ENCODE results near the gene ACTMAP.
A peak's percentile ranks its signal among the peaks of the same experiment; 100 is the strongest.

Gene ACTMAP

DNA sequence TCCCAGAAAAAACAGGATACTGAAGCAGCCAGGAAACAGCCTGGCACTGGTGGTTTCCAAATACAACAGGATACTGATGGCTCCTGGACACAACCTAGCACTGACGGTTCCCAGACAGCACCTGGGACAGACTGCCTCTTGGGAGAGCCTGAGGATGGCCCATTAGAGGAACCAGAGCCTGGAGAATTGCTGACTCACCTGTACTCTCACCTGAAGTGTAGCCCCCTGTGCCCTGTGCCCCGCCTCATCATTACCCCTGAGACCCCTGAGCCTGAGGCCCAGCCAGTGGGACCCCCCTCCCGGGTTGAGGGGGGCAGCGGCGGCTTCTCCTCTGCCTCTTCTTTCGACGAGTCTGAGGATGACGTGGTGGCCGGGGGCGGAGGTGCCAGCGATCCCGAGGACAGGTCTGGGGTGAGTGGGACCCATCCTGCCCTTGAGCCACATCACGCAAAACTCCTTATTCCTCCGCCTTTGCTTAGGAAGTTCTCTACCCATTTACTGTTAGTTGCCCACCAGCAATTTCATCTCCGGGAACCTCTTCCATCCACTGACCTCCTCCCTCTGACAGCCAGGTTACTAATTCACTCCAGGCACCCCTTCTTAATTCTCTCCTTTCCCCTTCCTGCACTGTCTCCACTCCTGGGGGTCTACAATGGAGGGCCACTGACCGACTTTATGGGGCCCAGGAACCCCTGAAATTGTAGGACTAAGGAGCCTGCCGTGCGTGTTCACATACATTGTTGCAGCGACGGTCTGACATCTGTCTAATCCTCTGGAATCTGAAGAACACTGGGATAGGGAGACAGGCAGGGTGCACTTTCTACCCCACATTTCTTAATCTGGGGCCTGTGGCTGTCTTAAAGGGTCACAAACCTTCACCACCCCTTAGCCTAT is 32.1 kb downstream of the ACTMAP start:
- peak; percentile 34 for DNase-seq

DNA sequence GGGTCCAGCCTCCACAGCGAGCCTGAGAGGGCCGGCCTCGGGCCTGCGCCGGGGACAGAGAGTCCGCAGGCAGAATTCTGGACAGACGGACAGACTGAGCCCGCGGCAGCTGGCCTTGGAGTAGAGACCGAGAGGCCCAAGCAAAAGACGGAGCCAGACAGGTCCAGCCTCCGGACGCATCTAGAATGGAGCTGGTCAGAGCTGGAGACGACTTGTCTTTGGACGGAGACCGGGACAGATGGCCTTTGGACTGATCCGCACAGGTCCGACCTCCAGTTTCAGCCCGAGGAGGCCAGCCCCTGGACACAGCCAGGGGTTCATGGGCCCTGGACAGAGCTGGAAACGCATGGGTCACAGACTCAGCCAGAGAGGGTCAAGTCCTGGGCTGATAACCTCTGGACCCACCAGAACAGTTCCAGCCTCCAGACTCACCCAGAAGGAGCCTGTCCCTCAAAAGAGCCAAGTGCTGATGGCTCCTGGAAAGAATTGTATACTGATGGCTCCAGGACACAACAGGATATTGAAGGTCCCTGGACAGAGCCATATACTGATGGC is 32.9 kb downstream of the ACTMAP start:
- DNase-seq = no peak

DNA sequence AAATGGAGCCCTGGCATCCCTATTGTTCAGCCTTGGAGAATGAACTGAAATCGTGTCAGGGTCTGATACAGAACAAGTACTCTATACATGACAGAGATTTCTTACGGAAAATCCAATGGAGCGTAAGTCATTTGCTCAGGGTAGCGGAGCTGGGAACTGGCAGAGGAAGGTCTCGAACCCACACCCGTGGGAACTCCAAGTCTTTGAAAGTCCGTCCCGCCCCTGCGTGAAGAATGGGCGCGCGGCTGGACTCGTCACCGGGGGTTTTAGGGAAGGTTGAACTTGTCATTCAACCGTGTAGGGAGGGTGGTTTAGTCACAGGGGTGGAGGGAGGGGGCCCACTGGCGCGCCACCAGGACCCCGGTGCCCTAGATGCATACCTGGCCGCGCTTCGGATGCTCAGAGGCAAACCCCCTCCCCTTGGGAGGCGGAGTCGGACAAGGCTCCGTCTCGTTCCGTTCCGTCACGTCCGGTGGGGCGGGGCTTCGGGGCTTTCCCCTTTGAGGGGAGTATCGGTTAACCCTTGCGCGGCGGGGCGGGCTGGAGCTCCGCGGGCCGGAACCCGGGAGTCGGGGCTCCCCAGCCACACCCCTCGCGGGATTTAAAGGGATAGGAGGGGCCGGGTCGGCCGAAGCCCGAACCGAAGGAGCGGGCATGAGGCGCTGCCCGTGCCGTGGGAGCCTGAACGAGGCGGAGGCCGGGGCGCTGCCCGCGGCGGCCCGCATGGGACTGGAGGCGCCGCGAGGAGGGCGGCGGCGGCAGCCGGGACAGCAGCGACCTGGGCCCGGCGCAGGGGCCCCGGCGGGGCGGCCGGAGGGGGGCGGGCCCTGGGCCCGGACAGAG is 33.6 kb downstream of the ACTMAP start, which contains the start of the genes COQ8B and ITPKC:
COQ8B (minus strand) TSS at position 405 of the 843 bp plus-strand sequence. CDS start 2,254 bp downstream, outside the sequence.
ITPKC (plus strand) TSS at position 631 of the 843 bp plus-strand sequence; CDS start at position 655, 24 bp downstream.
- DNase-seq = peak; percentile 98

DNA sequence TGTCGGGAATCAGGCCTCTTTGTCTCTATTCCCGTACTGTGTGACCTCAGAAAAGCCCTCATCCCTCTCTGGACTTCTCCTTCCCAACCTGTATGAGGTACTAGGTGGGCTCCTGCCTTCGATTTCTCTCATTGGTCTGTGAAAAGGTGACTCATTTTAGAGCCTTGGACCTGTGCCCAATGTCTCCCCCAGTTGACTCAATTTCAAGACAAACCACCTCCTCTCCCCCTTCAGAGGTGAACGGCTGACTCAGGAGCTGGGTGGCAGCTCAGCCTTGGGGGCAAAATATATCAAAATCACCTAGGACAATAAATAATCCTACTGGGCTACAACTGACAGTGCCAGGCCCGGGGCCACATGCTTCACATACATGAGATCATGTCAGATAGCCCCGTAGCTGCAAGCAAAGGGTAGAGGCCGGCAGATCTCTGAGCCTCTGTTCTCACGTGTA is 34.2 kb downstream of the ACTMAP start:
- peak; percentile 62 for DNase-seq

DNA sequence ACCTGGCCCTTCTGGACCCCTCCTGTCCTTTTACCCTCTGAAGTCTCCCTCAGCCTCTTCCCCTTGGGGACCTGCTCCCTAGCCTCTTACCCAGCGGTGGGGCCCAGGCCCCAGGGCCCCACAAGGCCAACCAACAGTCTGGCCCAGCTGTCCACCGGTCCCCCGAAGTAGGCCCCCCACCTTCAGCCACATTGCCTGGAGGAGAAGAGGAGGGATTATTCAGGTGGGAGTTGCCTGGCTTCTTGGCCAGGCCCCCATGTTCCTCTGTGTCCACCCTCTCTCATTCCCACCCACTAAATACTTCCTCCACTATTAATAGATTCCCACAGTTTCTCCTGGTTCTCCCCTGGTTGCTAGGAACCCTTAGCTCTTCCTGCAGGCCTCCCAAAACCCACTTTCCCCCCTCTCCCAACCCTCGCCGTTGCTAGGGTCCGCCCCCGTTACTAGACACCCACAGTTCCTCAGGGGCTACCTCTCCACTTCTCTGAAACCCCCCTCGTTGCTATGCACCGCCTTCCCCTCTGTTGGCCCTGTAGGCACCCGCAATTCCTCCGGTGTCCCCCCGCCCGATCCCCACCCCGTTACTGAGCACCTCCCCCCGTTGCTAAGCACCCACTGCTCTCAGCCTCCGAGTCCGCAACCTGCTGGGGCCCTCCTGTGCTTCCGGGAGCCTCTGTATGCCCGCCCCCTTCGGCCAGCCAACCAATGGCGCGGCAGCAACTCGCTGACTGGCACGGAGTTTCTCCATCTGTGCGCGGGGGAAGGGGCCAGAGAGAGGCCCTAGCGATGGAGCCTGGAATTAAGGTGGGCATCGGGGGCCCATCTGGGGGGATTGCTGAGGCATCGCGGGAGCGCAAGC is 35.6 kb downstream of the ACTMAP start:
- peak; percentile 96 for DNase-seq

DNA sequence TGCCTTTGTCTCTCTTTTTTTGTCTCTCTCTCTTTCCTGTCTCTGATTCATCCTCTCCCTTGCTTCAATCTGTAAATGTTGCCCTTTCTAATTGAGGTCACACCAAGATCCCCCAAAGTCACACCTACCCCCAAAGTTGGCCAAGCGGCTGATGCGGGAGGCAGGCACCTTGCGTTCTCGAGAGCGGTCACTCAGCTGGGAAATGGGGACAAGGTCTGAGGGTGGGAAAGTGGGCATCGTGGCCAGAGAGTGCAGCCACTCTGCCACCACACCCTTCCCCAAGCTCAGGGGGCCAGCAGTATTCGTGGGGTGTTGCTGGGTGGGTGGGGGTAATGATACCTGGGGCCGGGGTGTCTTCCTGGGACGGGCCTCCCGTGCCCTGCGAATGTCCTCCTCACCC is 36.3 kb downstream of the ACTMAP start:
- no peak for DNase-seq

DNA sequence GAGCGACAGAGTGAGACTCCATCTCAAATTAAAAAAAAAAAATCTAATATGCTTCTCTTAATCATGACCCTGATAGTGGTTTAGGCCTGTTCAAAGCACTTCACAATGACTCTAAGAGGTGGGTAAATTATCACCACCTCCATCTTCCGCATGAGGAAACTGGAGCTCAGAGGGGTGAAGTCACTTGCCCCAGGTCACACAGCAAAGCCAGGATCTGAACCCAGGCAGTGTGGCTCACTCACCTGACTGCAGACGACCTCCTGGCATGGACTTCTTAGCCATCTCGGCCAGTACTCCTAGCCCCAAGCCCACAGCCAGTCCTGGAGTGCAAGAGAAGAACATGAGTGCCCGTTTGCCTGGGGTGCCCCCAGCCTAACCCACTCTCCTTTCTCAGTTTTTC is 40.5 kb downstream of the ACTMAP start:
- DNase-seq = no peak

DNA sequence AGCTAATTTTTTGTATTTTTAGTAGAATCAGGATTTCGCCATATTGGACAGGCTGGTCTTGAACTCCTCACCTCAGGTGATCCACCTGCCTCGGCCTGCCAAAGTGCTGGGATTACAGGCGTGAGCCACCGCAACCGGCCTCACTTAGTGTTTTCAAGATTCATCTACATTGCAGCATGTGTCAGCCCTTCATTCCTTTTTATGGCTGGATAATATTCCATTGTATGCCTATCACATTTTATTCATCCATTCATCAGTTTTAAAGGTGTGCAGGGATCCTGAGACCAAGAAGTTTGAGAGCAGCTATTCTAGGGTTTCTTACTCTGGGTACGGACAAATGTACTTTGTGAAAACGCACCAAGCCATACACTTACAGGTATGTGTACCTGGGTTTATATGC is 42.7 kb downstream of the ACTMAP start:
- no peak for DNase-seq

DNA sequence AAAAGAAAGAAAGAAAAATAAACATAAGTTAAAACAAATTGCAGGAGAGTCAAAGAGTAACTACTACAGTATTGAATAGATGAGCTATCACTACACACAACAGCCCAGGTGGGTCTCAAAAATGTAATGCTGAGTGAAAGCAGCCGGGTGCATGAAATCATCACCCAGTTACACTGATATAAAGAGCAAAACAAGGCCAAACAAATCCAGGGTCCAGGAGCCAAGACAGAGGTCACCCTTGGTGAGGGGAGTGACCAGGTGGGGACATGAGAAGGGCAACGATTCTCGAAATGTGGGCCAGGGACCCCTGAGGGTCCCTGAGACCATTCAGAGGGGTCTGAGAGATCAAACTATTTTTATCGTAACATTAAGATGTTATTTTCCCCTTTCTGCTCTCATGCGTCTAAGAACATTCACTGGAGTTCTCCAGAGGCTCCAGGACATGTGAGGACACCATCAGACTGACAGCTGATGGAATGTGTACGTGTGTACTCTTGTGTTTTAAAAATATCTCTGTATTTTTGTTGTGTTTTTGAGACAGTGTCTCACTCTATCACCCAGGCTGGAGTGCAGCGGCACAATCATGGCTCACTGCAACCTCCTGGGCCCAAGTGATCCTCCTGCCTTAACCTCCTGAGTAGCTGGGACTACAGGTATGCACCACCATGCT is 44.2 kb downstream of the ACTMAP start:
- DNase-seq = no peak

DNA sequence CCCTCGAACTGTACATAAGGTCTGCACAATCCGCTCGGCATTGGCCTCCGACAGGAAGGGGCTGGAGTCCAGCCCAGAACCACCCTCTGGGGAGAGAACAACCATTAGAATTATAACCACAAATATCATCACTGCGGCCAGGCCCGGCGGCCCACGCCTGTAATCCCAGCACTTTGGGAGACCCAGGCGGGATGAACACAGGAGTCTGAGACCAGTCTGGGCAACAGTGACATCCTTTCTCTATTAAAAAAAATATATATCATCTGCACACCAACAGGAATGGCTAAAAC is 45.0 kb downstream of the ACTMAP start:
- DNase-seq = no peak

DNA sequence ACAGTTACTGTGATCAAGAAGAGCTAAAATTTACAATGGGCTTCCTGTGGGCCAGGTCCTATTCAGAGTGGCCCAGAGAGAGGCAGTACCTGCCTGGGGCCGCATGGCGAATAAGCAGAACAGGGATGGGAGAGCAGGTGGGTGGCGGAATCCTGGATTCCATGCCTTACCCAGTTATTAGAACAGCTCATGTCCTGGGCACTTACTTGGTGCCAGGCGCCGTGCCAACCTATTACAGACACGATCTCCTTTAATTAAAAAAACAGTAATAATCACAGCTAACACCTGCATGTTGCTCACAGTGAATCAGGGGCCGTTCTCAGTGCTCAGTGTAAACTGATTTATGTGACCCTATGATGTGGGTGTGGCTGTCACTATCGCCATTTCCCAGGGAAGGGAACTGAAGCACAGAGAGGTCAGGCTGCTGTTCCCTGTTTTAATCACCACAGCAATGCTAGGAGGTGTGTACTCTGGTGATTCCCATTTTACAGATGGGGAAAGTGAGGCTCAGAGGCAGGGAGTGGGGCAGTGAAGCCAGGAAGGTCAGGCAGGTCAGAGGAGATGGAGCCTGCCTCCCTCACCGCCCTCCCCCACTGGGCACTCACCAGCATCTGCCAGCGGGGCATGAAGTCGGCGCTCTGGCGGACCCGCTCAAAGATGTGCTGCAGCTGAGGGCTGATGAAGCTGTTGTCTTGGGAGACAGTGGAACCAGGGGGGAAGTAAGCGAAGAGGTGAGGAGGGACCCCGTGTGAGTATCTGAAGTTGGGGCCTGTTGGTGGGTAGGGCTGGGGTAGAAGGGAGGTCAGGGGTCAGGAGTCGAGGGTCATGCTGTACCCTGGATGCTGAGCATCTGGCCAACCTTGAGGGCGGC is 45.6 kb downstream of the ACTMAP start:
- no peak for DNase-seq

DNA sequence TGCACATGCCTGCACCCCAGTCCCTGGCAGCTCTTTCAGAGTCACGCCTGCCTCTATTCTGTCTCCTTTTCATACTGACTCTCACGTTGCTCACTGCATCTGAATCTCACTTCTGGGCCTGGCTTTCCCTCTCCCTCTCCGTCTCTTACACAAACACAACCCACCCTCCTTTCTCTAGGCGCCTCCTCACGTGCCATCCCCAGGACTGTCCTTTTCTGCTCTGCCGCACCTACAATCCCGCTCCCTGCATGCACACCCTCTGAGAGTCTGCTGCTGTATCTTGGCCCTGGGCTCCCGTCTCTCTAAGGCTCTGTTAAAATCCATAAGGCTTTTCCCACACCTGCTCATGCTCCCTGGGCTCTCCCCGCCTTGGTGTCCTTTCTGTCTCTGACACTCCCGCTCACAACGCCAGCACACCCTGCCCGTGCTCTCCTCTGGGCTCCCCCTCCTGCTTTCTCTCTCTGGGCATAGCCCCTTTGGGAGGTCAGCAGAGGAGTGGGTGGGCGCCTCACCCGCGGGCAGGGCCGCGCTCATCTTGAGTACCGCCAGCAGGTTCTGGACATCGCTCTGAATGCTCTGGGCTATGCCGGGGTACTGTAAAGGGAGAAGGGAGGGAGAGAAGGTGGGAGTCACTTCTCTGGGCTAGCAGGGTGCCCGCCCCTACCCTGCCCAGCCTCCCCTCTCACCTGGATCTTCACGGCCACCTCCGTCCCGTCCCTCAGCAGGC is 47.1 kb downstream of the ACTMAP start:
- DNase-seq = no peak

DNA sequence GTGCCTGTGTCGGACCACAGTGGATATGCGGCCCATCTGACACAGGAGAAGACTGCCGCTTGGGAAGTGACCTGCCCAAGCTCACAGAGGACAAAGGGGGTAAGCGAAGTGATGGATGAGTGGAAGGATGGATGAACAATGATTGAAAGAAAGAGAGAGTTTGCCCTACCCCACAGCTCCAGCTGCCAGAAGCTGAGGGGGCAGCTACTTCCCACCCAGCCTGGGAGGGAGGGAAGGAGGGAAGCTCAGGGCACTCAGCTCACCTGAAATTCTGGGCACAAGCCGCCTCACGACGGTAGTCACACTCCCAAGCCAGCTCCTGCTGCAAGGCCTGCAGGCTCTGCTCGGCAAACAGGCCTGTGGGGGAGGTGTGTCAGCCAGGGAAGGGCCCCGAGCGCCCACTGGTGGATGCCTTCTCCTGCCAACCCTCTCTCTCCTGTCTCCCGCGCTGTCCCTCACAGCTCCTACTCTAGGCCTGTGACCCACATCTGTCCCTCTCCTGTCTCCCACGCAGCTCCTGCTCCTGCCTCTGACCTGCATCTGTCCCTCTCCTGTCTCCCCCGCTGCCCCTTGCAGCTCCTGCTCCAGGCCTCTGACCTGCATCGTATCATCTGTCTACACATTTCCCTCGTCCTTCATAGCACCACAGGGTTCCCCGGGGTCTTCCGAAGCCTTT is 47.8 kb downstream of the ACTMAP start:
- peak; percentile 54 for DNase-seq

DNA sequence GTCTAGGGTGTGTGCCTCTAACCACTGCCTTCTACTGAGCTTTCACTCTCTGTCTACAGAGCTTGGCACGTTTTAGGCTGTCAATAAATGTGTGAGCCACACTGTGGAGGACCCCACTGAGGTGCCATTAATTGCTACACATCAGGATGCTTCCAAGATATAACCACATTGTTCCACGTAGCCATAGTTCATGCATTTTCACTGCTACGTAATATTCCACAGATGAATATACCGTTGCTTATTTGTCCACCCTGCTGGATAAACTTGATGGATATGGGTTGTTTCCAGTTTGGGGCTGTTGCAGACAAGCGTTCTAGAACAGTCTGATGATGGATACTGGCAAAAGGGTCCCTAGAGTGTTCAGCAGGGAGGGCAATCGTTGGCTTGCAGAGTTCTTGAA is 48.5 kb downstream of the ACTMAP start:
- no peak for DNase-seq

DNA sequence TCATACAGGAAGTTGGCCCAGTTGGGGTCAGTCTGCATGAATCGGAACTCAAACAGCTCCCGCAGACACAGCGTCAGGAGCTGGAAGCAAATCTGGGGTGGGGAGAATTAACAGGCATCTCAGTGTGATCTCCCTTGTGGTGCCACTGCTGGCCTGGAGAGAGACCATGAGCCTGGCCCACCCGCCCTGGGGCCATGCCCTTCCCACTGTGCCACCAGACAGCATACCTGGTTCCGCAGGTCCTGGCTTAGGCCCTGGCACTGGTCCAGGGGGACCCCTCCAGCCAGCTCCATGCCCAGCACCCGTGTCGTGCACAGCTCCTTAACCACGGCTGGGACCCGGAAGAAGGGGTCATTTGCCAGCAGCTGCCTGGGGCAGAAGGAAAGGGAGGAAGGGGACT is 50.2 kb downstream of the ACTMAP start:
- no peak for DNase-seq

DNA sequence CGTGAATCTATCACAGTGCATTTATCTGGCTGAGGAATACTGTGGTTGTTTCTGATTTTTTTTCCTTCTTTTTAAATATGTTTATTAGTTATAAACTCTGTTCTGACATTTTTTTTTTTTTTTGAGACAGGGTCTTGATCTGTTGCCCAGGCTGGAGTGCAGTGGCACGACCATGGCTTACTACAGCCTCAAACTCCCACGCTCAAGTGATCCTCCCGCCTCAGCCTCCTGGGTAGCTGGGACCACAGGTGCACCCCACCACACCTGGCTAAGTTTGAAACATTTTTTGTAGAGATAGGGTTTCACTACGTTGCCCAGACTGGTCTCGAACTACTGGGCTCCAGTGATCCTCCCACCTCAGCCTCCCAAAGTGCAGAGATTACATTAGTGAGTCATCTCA is 53.3 kb downstream of the ACTMAP start:
- no peak for DNase-seq

DNA sequence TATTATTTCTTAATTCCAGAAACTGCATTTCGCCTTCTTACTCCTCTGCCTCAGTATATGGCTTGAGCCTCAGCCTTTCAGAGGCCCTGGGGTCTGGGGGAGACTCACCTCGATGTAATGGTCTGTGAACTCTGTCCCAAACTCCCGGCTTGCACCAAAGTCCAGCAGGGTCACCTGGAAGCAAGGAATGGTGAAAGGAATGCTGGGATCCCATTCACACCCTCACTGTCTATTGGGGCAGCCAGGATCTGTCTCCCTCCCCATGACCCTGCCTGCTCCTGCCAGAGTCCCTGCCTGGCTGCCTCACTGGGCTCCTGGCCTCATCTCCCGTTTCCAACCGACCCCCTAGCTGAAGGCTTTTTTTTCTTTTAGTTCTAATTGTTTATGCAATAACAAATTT is 54.4 kb downstream of the ACTMAP start:
- DNase-seq = no peak

DNA sequence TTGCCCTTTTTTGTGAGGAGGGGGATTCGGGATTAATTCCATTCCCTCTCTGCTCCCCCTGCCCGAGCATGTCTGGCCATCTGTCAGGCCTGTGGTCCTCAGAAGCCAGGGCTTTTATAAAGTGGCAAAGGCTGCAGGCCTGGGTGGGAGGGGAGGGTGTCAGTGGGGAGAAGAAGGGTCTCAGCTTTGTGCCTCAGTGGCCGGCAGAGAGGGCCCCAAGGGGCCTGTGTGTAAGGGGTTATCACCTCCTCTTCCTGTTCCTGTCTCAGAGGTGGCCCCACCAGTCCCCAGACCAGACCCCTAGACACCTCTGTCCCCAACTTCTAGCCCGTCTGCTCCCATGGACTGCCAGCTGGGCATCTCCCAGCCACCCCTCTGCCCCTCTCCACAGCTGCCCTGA is 56.4 kb downstream of the ACTMAP start:
- DNase-seq = no peak

DNA sequence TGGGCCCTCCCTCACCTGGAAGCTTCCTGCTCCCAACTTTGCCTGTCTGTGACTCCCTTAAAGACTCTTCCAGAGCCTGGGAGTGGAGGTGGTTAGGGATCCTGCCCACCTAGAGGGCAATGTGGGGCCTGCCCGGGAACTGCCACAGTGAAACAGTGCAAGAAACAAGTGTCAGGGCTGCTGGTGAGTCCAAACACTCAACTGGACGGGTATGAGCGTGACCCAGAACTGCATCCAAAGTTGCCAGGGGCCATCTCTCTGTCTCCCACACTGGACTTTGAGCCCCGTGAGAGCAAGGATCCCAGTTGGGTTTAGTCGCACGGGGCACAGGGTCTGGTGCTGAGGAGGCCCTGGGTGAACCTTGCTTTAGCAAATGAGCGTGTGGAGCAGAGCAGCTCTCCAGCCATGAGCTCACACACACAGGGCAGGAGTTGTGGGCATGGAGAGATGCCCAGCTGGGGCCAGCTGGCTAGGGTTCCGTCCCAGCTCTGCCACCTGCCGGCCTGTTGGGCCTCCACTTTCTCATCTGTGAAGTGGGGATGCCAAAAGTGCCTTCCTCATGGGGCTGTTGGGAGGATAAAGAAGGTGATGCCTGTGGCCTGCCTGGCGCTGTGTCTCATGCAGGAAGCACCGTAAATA is 57.0 kb downstream of the ACTMAP start:
- DNase-seq = no peak
